Measurements from ENCODE around the gene TGDS.

Gene TGDS

DNA sequence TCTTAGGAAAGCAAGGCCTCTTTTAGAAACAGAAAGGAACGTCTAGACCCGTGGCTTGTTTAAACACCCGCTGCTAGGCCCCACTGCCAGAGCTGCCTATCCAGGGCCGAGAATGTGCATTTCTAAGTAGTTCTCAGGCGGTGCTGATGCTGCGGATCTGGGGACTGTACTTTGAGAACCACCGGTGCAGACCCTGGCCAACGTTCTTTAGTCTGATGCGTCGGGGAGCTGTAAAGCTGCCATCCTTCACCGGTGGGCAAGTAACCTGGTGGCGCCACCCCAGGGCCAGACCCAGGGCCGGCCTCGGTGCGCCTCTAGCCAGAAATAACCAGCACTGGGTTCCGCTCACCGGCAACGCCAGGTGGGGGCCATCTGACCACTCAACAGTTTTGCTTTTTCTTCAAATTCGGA, 47.1 kb downstream of the TGDS start:
- H4K20me1 ChIP-seq (ENCODE audit: insufficient read depth, low read length), result no peaks in the 10 kb centered on the region

DNA sequence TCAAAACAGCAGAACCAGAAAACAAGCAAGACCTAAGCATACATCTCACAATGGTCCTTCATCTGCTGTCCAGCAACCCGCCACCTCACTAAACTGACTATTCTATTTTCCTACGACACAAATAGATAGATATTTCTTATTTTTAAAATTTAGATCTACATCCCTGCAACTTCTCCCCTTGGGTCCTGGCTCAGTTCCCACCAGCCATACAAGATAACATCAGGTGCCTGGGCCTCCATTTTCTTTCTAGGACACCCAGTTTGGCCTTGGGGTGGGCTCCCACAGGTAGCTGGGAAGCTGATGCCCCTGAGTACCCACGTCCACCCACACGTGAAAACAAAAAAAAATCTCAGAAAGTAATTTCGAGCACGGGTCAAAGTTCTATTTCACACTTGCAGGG, 47.6 kb downstream of the TGDS start:
- Histone ChIP-seq H3K36me3 (replicated peaks; ENCODE audit: insufficient read depth, low read length) (no peaks in the 10 kb centered on the region), H3K4me1 (ENCODE audit: low read length) (peaks cover 22% of the 10 kb centered on the region), H3K27me3 (replicated peaks; ENCODE audit: insufficient read depth, low read length) (no peaks in the 10 kb centered on the region), H3K4me3 (ENCODE audit: low read length) (peak overlapping the region; percentile 84), H3K27ac (ENCODE audit: low read length) (peak overlapping the region; percentile 92), H3K79me2 (ENCODE audit: low read length) (no peaks in the 10 kb centered on the region), H3K9me3 (replicated peaks; ENCODE audit: insufficient read depth, low read length) (no peaks in the 10 kb centered on the region), H4K20me1 (ENCODE audit: insufficient read depth, low read length) (no peaks in the 10 kb centered on the region), H3K4me2 (ENCODE audit: low read depth, low read length) (peak overlapping the region; percentile 91), H2AFZ (ENCODE audit: low read length) (peak overlapping the region; percentile 89), H3K9ac (ENCODE audit: low read length) (peak overlapping the region; percentile 91), H3F3A (ENCODE audit: insufficient read depth, low read length) (peaks cover 48% of the 10 kb centered on the region), H3K9me2 (replicated peaks; ENCODE audit: insufficient read depth, low read length) (no peaks in the 10 kb centered on the region)
- no peak for DNase-seq
- TF ChIP-seq EZH2 (optimal IDR thresholded peaks at IDR 0.05; ENCODE audit: low read depth, low read length) (no peak), EZH2phosphoT487 (IDR thresholded peaks at IDR 0.05; ENCODE audit: low read length) (no peak)
- TF ChIP-seq, protein P1, sequence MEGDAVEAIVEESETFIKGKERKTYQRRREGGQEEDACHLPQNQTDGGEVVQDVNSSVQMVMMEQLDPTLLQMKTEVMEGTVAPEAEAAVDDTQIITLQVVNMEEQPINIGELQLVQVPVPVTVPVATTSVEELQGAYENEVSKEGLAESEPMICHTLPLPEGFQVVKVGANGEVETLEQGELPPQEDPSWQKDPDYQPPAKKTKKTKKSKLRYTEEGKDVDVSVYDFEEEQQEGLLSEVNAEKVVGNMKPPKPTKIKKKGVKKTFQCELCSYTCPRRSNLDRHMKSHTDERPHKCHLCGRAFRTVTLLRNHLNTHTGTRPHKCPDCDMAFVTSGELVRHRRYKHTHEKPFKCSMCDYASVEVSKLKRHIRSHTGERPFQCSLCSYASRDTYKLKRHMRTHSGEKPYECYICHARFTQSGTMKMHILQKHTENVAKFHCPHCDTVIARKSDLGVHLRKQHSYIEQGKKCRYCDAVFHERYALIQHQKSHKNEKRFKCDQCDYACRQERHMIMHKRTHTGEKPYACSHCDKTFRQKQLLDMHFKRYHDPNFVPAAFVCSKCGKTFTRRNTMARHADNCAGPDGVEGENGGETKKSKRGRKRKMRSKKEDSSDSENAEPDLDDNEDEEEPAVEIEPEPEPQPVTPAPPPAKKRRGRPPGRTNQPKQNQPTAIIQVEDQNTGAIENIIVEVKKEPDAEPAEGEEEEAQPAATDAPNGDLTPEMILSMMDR (IDR thresholded peaks at IDR 0.05; ENCODE audit: low read length), result no peak

More for the DNA sequence above, 47.1 kb downstream of the TGDS start:
- Histone ChIP-seq H3K79me2 (ENCODE audit: low read length) (no peaks in the 10 kb centered on the region), H3F3A (ENCODE audit: insufficient read depth, low read length) (peaks cover 48% of the 10 kb centered on the region), H3K27me3 (replicated peaks; ENCODE audit: insufficient read depth, low read length) (no peaks in the 10 kb centered on the region), H3K4me2 (ENCODE audit: low read depth, low read length) (peak overlapping the region; percentile 91), H2AFZ (ENCODE audit: low read length) (peak overlapping the region; percentile 89), H3K36me3 (replicated peaks; ENCODE audit: insufficient read depth, low read length) (no peaks in the 10 kb centered on the region), H3K27ac (ENCODE audit: low read length) (peak overlapping the region; percentile 92), H3K9me3 (replicated peaks; ENCODE audit: insufficient read depth, low read length) (no peaks in the 10 kb centered on the region), H3K9ac (ENCODE audit: low read length) (peak overlapping the region; percentile 91), H3K4me1 (ENCODE audit: low read length) (peaks cover 22% of the 10 kb centered on the region), H3K4me3 (ENCODE audit: low read length) (peak overlapping the region; percentile 84), H3K9me2 (replicated peaks; ENCODE audit: insufficient read depth, low read length) (no peaks in the 10 kb centered on the region)
- peak; percentile 80 for DNase-seq
- no peak for TF ChIP-seq EZH2phosphoT487 (IDR thresholded peaks at IDR 0.05; ENCODE audit: low read length)
- TF ChIP-seq, protein P1 (IDR thresholded peaks at IDR 0.05; ENCODE audit: low read length), result peak; percentile 41

- H3K27me3 ChIP-seq (replicated peaks; ENCODE audit: insufficient read depth, low read length), result no peaks in the 10 kb centered on the region
- H3K9ac ChIP-seq (ENCODE audit: low read length), result no peak overlapping the region
- no peak for DNase-seq
- no peak overlapping the region for H3K4me3 ChIP-seq (ENCODE audit: low read length)
- TF ChIP-seq EZH2phosphoT487 (IDR thresholded peaks at IDR 0.05; ENCODE audit: low read length) (no peak), EZH2 (optimal IDR thresholded peaks at IDR 0.05; ENCODE audit: low read depth, low read length) (no peak)
- TF ChIP-seq, protein P1 (IDR thresholded peaks at IDR 0.05; ENCODE audit: low read length), result no peak
- H3K27ac ChIP-seq (ENCODE audit: low read length), result no peak overlapping the region
- H3K4me2 ChIP-seq (ENCODE audit: low read depth, low read length), result no peak overlapping the region
- H4K20me1 ChIP-seq (ENCODE audit: insufficient read depth, low read length), result no peaks in the 10 kb centered on the region
- peaks cover 13% of the 10 kb centered on the region for H3K4me1 ChIP-seq (ENCODE audit: low read length)
- H3K79me2 ChIP-seq (ENCODE audit: low read length), result no peaks in the 10 kb centered on the region
- H2AFZ ChIP-seq (ENCODE audit: low read length), result no peak overlapping the region
- peaks cover 34% of the 10 kb centered on the region for H3F3A ChIP-seq (ENCODE audit: insufficient read depth, low read length)
- H3K36me3 ChIP-seq (replicated peaks; ENCODE audit: insufficient read depth, low read length), result no peaks in the 10 kb centered on the region
- no peaks in the 10 kb centered on the region for H3K9me2 ChIP-seq (replicated peaks; ENCODE audit: insufficient read depth, low read length)
- H3K9me3 ChIP-seq (replicated peaks; ENCODE audit: insufficient read depth, low read length), result no peaks in the 10 kb centered on the region
Measured at GRCh38 chr13:94546061-94546839, 49.7 kb downstream of the TGDS start.

Data from MM.1S (cell line).